Cardiac fibroblast (primary cell): ENCODE measurements around the gene ARMC5.
A peak's percentile ranks its signal among the peaks of the same experiment; 100 is the strongest.

Source experiments
- DNase-seq, 2 donors: peaks; one replicate each; pipeline versions ENCODE4 v3.0.0 to v3.0.0-alpha.2; 2010; ENCODE audit warnings: low read depth in 2 of 2
- H3K4me3 ChIP-seq, 2 donors: replicated peaks in 1 of 2; 1 replicate in 1 of 2; 2 replicates in 1 of 2; pipeline ENCODE4 v1.5.1; 2011; ENCODE audit warnings: low read depth in 2 of 2, low read length in 2 of 2, mild to moderate bottlenecking in 2 of 2, moderate library complexity in 1 of 2
- CTCF ChIP-seq: IDR thresholded peaks from one replicate; pipeline ENCODE4 v1.5.1; 2011; ENCODE audit warnings: low read depth, mild to moderate bottlenecking, low read length, inconsistent platforms

ARMC5 gene

GRCh38 chr16:31423801-31424200 lies 35.5 kb upstream of the ARMC5 start:
- no peak for TF ChIP-seq CTCF
- no peak overlapping the region for H3K4me3 ChIP-seq
- no peak for DNase-seq

DNA sequence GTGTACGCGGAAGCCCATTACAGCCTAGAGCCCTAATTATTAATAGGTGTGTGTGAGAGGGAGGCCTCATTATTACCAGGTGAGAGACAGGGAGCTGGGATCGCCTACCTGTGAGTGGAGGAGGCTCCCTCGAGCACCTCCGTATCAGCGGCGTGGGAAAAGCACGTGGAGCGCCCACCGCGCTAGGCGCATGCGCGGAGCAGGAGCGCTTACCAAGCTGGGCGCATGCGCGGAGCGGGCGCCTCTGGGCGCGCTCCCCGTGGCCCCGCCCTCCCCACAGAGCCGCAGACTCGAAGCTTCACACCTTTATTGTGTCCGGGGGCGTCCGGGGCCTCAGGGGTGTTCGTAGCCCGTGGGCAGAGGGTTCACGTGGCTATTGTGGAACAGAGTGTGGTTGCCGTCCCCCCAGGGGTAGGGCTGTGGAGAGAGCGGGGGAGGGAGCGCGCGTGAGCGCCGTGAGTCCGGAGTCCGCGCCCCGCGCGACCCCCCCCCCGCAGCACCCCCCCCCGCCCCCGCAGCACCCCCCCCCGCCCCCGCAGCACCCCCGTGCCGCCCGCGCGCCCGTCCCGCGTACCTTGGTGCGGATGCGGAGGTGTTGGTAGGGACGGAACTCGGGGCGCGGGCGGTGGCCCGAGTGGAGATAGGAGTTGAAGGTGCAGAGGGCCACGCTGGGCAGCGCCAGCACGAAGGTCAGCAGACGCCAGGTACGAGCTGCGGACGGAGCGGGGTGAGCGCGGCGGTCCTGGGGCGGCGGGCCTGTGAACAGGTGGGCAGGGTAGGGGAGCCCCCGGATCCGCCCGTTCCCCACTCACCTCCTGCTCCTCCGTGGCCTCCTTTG lies 31.6 kb upstream of the ARMC5 start:
- peak; percentile 20 to 40 for DNase-seq
- H3K4me3 ChIP-seq = no peak overlapping the region
- no peak for TF ChIP-seq CTCF

GRCh38 chr16:31428279-31428597 lies 31.1 kb upstream of the ARMC5 start, which contains the start of gene COX6A2:
Gene COX6A2 (minus strand): TSS chr16:31428360. CDS start chr16:31428325, 35 bp downstream.
- no peak for DNase-seq
- TF ChIP-seq CTCF = no peak
- H3K4me3 ChIP-seq = no peak within 1 kb of the TSS

DNA sequence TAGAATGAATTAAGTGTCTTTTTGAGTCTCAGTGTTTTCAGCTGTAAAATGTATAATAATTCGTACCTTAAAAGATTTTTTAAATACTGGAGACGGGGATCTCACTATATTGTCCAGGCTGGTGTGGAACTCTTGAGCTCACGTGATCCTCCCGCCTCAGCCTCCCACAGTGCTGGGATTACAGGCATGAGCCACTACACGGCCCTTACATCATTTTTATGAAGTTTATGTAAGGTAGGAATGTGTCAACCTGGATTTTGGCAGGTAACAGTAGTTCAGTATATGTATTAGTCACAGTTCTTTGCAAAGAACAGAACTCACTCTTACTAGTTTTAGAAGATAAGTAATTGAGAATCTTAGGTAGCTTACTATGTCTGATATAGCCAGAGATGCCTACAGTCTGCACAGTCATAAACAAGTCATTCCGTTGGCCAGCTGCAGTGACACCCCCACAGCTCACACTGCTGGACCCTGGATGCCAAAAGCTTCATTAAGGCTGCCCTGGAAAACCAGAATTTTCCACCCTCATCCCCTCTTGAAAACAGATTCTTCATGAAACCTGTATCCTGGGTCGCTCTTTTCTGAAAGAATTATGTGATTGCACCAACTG lies 30.6 kb upstream of the ARMC5 start:
- no peak for DNase-seq
- H3K4me3 ChIP-seq = no peak overlapping the region
- no peak for TF ChIP-seq CTCF

DNA sequence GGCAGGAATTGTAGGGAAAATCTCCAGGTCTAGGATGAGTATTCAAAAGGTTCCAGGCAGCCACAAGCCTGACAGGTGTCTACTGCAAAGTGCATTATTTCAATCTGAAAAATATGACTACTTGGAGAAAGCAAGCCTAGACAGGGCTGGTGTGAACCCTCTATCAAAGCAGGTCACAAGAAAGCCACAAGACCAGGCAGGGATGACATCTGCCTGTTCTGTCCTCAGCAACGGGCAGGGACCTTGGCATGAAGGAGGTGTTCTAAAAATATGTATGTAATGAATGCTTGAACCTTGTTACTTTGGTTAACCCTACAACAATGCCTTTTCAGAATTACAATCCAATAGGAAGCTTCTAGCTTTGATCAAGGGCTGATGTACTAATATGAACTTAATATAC lies 30.0 kb upstream of the ARMC5 start:
- H3K4me3 ChIP-seq = no peak overlapping the region
- DNase-seq = no peak
- TF ChIP-seq CTCF = no peak

DNA sequence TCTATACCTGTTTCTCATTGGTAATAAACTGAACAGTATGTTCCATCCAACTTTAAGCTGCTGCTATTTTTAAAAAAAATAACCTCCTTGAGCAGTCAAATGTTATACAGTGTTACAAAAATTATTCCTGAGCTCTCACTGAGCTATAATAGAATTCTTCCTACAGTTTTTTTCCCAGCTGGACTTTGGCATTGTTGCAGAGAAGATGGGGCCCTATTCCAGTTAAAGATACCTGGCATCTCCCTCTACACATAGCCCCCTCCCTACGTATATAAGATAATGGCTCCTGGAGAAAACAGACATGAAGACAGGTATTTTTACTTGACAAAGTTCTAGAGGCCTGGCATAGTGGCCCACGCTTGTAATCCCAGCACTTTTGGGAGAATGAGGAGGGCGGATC lies 29.5 kb upstream of the ARMC5 start:
- DNase-seq = no peak
- H3K4me3 ChIP-seq = no peak overlapping the region
- no peak for TF ChIP-seq CTCF
